Inferior parietal cortex (tissue), 1 donor: ENCODE measurements around the gene CUL7.
"Not testable (repeated sequence)": the region's sequence is repeated elsewhere in the genome, so short reads cannot be mapped to it uniquely, and the experiment has no call there.

ENCODE experiments used
- DNase-seq: peaks from one replicate; pipeline ENCODE4 v3.0.0-alpha.2; 2016; ENCODE audit errors: extremely low spot score

The CUL7 gene

DNA sequence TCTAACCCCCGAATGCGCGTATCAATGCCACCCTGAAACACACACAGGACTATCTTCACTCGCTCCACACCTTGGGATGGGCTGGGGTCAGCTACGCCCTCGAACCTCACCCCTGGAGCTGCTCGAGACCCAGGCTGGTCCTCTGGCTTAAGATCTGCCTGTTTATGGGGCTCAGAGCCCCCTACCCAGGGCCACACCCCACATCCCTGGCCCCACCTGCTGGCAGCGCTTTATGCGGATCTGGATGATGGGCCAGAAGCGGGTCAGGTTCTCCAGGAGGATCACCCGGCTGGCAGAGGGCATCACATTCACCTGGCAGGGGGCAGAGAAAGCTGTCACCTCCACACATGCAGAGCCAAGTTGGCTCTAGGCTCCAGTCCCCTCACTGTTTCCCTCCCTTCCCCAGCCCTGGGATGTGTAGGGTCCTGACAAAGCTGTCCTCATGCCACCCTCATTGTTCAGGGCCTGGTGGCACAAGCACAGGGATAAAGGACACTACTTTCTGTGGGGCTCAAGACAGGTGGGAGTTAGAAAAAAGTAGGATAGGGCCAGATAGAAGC, 8.2 kb downstream of the CUL7 start:
- DNase-seq, result no peak

DNA sequence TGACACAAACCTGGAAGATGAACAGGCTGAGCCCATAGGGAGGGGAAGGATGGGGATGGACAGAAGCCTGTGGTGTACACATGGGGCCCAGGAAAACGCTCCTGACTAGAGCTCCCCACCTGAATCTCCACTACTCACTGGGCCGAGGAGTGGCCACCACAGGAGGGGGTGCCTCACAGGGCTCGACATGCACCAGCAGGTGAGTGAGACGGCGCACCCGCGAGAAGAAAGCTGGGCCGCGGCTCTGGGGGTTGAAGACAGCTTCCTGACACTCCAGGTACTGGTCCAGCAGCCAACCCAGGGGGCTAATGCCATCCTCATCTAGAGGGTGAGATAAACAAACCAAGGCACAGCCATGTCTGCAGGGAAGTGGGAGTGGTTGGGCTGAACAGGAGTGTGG, 10.3 kb downstream of the CUL7 start:
- no peak for DNase-seq

DNA sequence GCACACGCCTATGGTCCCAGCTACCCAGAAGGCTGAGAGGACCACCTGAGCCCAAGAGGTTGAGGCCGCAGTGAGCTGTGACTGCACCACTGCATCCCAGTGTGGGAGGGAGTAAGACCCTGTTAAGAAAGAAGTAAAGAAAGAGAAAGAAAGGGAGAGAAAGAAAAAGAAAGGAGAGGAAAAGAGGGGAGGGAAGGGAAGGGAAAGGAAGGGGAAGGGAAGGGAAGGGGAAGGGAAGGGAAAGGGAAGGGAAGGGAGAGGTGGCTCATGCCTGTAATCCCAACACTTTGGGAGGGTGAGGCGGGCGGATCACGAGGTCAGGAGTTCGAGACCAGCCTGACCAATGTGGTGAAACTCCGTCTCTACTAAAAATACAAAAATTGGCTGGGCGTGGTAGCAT, 12.2 kb downstream of the CUL7 start:
- not testable (repeated sequence) for DNase-seq

DNA sequence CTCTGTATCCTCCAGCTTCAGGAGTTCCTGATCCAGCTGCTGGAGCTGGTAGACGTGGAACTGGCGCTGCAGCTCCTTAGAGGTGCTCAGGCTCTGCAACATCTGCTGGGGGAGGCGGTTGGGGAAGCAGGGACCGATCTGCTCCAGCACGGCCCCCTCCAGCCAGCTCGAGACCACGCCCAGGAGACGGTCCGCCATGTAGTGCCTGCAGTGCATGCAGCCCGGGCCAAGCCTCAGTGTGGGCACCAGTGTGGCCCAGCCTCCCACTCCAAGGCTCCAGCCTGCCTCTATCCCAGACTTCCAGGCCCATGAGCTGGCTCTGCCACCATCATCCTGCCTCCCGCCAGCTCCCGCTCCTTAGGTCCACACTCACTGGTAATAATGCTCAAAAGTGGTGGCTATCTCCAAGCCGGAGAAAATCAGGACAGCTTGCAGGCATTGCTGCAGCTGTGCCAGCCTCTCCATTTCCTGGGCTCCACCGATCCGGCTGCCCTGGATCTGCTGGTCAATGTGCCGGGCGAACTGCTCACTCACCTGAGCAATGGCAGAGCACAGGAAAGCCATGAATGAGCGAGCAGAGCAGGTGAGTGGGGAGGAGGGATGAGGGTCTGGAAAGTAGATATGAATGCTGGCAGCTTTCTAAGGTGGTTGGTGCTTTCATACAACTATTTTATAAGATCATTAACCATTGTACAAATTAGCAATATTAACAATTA, 13.0 kb downstream of the CUL7 start:
- DNase-seq, result no peak

DNA sequence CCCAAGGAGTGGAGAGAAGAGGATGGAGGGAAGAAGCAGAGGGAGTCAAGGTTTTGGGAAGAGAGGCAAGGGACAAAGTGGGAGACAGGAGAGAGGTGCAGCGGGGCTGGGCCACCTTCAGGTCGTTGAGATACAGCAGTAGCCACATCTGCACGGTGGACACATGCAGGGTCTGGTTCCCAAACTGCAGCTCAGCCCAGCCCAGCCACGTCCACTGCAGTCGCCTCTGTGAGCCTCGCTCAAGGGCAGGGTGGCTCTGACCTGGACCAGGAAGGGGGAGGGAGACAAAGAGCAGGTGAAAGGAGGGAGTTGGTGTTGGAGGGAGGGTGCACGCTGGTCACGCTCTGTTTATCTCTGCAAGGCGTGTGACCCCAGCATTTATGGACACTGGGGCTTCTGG, 14.9 kb downstream of the CUL7 start:
- no peak for DNase-seq

DNA sequence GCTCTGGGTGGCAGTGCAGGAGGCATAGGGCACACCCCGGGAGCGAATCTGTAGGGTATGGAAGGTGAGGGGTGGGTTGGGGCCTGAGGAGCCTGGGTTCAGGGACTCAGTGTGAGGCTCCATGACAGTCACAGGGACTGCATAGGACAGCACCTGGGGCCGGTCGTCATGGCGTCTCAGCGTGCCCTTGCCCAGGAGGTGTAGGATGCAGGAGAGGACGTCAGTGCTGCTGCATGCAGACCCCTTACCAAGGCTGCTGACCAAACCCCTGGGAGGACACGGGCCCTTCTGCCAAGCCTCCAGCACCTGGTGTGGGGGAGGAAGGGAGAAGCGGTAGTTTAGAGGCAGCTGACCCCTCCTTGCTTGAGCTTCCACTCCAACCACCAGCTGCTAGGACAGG, 15.9 kb downstream of the CUL7 start:
- DNase-seq, result no peak

DNA sequence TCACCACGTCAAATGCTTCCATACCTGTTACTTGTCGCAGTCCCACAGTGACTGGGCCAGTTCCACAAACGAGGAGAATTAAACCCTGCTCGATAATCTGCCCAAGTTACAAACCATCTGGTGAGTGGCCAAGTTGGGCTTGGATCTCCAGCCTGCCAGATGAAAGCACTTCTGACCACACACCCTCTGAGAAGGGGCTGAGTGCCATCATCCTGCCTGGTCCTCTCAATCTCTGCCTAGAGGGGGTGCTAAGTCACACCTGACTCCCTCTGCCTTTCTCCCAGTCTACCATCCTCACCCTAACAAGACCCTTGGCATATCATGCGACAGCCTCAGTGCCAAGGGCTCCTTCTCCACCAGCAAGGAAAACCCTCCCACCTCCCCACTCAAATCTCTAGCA, 16.5 kb downstream of the CUL7 start:
- DNase-seq, result no peak

DNA sequence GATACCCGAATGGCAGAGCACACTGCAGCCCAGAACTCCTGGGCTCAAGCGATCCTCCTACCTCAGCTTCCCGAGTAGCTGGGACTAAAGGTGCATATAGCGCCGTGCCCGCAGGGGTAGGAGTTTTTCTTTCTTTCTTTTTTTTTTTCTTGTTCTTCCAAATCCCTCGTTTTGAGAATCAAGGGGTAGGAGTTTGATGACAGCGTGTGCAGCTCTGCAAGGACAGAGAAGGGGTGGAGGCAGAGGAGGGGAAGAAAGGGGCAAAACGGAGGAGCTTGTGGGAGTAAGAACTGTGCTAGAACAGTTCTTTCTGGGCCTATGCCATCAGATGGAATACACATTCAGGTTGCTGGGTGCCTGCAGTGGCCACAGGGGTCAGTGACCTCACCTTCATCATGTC, 16.9 kb downstream of the CUL7 start:
- DNase-seq, result no peak

DNA sequence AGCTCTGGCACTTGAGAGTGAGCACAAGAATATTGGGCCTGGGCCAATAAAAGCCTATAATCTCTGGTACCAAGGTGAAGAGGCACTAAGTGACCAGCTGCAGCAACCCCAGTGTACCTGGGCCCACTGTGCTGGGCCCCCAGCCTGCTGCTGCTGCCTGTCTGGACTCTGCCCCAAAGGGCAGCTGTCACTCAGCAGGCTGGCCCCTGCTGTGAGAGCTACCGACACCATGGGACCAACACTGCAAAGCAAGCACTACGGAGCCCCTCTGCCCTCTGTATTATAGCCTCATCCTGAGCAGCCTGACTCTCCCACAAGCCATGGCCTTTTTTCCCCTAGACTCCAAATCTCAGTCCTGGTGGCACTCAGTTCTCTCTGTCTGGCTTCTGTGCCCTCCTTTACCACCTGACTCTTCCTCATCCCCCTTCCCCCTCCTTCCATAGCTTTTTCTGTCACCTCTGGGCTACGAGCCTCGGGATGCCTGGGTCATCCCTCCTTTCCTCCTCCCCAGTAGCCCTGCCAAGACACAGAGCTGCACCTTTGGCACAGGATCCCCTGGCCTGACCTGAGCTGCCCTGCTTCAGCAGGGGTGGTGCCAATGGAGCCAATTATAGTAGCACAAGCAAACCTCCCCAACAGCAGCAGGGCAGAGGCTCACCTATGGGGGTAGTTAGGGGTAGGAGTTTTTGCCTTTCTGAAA, 18.0 kb downstream of the CUL7 start:
- DNase-seq, result no peak

DNA sequence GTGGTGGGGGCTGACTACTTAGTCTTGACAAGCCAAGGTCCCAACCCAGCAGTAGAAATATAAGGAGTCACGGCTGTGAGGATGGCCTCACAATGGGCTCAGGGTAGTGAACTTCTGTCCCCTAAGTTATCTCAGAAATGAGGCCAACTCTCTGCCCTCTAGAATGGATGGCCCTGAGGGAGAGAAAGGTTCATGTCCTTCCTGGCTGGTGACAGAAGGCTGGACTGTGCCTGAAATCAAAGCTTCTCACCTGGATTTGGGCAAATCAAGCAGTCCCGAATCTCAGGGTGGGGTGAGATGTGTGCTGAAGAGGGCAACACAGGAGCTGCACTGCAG, 19.5 kb downstream of the CUL7 start:
- DNase-seq, result no peak

DNA sequence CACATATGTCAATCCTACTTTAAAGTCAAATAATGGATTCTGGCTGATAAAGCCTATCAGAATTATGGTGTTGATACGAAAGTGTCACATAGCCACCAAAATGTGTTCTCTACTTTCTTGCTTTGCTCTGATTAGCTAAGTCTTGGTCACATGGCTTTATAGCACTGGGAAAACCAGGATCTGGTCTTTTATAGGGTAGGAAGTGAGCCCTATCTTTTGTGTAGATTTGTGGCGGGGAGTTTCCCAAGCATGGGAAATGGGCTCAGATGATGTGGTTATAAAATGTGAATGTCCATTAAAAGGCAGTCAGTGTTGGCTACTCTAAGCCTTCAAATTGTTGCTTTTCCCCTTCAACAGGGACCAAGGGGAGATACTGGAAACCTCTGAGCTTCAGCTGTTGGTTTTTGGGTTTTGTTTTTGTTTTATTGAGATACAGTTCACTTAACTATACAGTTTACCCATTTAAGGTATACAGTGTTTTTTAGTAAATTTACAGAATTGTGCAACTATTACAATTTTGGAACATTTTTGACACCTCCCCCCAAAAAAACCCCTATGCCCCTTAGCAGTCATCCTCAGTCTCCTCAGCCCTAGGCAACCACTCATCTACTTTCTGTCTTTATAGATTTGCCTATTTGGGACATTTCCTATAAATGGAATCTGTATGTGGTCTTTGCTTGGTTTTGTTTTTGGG, 20.0 kb downstream of the CUL7 start:
- DNase-seq, result no peak

DNA sequence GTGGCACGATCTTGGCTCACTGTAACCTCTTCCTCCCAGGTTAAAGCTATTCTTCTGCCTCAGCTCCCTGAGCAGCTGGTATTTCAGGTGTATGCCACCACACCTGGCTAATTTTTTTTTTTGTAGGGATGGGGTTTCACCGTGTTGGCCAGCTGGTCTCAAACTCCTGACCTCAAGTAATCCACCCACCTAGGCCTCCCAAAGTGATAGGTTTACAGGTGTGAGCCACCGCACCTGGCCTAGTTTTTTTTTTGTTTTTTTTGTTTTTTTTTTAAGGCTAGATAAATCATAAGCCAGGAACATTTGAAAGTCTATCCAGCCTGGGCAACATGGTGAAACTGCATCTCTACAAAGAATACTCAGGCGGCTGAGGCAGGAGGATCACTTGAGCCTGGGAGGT, 21.3 kb downstream of the CUL7 start:
- no peak for DNase-seq

DNA sequence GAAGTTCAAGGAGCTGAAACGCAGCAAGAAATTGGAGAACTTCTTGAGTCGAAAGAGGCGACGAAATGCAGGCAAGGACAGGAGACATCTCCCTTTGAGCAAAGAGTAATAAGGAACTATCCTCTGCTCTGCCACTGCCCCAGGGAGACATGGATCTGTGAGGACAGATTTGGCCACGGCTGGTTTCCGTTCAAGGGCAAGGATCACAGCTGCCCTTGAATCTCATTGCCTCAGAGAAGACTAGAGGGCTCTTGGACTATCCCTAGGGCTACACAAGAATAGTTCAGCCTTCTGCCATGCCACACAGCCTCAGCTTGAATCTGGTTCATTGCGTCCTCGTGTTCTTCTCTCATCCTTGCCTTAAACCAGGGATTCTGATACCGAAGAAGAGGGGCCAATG, 24.5 kb downstream of the CUL7 start:
- DNase-seq, result no peak

DNA sequence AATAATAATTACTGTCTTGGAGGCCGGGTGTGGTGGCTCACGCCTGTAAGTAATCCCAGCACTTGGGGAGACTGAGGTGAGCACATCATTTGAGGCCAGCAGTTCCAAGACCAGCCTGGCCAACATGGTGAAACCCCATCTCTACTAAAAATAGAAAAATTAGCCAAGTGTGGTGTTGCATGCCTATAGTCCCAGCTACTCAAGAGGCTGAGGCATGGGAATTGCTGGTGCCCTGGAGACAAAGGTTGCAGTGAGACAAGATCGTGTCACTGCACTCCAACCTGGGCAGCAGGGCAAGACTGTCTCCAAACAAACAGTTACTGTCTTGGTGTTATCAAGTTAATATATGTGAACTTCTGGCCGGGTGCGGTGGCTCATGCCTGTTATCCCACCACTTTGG, 27.3 kb downstream of the CUL7 start:
- DNase-seq, result no peak

DNA sequence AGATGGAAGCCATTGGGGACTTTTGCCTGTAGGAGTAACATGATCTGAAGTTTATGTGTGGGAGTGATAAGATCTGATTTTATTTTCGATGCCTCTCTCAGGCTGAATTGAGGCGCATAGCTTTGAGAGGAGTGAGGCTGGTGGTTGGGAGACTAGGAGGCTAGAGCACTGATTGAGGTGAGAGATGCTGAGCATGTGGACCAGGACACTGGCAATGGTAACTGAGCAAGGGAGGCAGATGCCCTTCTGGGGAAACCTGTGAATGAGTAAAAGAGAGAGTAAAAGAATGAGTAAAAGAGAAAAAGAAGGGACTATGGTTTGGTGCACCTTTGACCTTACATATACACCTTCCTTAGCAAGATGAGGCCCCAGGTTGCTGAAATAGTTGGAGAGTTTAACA, 29.2 kb downstream of the CUL7 start:
- DNase-seq, result no peak

DNA sequence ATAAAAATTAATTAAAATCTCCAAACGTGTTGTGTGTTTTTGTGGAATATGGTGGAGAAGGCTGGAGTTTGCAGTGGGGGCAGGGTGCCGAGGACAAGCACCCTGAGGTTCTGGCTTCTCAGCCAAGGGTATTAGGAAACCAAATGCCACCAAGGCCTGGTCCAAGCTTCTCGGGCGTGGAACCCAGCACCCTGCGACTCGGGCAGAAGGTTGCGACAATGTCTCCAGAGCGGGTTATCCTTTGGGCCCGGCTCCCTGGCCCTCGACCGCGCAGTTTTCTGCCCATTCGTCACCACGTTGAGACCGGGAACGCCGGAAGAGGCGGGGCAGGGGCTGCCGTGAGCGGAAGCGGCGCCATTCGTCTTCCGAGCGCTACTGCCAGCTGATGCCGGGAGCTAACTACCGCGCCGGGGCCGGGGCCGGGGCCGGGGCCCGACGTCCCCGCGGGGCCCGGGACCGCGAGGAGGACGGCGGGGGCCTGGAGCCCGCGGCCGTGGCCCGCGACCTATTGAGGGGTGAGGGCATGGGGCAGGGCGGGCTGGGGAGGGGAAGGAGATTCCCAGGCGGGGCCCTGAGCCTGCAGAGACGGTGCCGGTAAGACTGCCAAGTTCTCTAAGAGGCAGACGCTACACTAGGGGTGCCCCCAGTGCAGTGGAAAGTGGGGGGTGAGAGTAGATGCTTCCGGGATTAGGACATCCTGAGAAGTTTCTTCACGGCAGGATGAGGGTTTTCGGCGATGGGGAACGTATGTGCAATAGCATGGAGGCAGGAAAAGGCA, 32.2 kb downstream of the CUL7 start, which contains the start of gene RRP36:
Gene RRP36 (plus strand): TSS at position 354 of the 778 bp plus-strand sequence. CDS start 32 bp downstream, at position 386.
- DNase-seq, result peak; percentile 82

DNA sequence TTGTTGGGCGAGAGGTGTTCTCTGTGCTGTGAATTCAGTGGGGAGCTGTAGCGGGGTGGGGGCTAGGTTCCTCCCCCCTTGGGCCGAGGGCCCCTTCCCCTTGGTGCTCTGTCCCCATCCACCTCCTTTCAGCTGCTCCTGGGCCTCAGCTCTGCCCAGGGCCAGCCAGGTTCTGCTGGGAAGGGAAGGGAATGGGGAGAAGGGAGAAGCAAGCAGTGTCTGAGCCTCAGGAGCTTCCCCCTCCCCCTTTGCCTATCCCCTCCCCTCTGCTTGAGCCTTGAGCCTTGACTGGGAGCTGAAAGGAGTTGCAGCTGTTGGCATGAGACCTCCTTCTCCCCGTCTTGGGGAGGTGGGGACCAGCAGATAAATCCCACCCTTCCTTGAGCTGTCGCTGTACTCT, 32.8 kb downstream of the CUL7 start:
- DNase-seq, result no peak

DNA sequence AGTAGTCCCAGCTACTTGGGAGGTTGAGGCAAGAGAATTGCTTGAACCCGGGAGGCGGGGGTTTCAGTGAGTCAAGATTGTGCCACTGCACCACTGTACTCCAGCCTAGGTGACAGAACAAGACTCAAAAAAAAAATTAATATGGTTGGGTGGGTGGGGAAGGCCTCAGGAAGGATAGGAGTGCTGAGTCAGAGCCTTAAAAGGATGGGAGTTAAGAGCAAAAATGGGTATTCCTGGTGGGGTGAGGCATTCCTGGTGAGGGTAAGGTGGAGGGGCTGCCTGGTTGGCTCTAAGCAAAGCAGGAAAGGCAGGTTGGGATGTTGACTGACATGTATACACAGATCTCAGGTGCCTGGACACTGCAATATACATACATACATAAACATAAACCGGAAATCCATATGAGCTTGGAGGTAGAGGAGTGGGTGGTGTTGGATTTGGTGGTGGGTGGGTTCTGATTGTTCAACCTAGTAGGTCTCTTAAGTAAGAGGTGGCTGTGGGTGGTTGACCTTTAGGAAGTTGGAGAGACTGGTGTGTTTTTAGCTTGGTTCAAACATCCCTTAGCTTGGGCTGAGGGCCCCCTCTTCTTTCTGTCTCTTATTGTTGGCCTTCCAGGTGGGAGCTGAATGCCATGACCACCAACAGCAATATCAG, 33.5 kb downstream of the CUL7 start:
- no peak for DNase-seq

DNA sequence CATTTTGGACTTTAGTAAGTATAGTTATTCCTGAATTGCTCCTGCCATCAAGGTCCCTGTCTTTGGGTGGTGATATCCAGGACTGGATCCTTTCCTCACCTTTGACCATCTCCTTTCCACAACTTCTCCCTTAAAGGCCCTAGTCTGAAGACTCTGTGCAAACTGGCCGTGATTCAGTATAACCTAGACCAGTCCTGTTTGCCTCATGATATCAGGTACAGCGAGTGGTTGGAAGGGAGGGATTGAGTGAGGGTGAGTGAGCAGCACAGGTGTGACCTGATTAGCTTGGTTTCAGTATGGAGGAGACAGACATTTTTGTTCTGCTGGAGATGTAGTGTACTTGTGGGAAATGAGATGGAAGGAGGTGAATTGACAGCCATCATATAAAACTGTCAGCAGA, 34.5 kb downstream of the CUL7 start:
- no peak for DNase-seq

DNA sequence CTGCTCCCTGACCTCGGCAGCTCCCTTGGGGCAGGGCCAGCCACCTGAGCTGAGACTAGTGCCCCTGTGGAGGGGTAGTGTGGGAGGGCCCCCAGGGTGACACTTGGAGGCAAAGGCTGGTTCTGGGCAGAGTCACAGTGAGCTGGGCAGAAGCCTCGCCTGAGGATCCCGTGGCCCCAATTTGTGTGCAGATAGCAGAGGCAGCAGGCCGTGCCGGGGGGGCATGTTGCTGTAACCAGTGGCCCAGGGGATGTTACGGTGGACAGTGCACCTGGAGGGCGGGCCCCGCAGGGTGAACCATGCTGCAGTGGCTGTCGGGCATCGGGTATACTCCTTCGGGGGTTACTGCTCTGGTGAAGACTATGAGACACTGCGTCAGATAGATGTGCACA, 36.7 kb downstream of the CUL7 start:
- DNase-seq, result no peak

DNA sequence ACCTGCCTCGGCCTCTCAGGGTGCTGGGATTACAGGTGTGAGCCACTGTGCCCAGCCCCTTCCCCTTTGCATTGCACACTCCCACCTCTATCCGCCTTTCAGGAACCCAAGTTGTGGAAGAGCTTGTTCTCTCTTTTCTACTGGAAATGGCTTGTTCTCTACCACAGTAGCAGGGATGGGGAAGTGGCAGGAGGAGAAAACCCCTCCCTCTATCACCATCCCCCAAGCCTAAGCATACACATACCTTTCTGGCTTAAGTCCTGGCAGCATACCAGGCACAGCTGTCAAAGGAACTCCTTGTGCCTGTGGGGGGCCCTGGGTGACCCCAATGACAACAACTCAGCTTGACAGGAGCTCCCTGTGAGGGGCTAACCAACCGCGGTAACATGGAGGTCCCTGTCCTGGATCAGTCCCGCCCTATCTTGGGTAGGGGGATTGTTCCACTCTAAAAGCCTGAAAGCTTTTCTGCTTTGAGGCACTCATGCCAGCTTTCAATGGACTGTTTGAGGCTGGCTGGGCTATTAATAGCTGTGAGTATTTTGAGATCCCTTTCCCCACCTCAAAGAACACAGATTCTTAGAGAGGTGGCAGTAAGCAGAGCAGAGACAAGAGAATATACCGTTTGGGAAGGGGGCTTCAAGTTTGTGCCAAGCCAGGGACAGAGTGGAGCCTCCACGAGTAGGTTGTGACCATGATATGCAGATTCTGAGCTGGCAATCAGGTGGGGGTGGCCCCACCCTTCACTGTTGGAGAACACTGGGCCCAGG, 37.3 kb downstream of the CUL7 start:
- no peak for DNase-seq
